Measurements from ENCODE around the gene CCDC134.

CCDC134 gene

DNA sequence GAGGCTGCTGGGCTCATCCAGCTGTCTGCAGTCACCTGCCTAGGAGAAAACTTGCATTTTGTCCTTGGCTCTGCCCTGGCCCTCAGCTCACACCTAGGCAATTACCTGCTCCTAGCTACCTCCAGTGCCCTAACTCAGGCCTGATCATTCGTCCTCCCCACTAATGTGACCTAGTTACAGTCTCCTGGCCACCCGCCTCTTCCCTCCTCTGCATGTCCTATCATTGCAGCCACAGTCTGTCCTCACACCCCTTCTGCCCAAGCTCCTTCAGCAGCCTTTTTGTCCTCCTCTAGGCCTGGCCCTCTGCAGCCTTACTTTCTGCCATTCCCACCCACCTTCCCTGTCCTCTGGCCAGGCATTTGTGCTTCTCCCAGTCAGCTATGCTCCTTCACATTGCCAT lies 17.7 kb upstream of the CCDC134 start:
- in situ Hi-C loops (cut with MboI; ENCODE audit: low sequenced_read_pairs) = no loop called here

- in situ Hi-C loops (cut with MboI; ENCODE audit: low sequenced_read_pairs) = no loop called here
Measured at GRCh38 chr22:41787331-41787730, 13.1 kb upstream of the CCDC134 start.

- in situ Hi-C loops (cut with MboI; ENCODE audit: low sequenced_read_pairs) = no loop called here
Measured at GRCh38 chr22:41793871-41794270, 6.6 kb upstream of the CCDC134 start.

DNA sequence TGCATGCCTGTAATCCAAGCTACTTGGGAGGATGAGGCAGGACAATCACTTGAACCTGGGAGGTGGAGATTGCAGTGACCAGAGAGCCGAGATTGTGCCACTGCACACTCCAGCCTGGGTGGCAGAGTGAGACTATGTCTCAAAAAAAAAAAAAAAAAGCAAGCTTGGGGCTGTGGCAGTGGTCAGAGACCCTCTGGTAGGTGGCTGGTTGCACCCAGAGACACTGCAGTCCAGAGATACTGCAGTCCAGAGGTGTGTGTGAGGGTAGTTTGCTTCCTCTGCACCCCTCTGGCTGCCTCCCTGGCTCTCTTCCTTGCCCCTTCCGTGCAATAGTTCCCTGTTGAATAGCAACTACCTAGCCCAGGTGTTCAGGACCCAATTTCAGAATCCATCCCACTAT lies 1.7 kb upstream of the CCDC134 start:
- in situ Hi-C loops (cut with MboI; ENCODE audit: low sequenced_read_pairs) = no loop called here

- in situ Hi-C loops (cut with MboI; ENCODE audit: low sequenced_read_pairs) = no loop called here
Measured at GRCh38 chr22:41799486-41800347, 762 bp upstream of the CCDC134 start.

DNA sequence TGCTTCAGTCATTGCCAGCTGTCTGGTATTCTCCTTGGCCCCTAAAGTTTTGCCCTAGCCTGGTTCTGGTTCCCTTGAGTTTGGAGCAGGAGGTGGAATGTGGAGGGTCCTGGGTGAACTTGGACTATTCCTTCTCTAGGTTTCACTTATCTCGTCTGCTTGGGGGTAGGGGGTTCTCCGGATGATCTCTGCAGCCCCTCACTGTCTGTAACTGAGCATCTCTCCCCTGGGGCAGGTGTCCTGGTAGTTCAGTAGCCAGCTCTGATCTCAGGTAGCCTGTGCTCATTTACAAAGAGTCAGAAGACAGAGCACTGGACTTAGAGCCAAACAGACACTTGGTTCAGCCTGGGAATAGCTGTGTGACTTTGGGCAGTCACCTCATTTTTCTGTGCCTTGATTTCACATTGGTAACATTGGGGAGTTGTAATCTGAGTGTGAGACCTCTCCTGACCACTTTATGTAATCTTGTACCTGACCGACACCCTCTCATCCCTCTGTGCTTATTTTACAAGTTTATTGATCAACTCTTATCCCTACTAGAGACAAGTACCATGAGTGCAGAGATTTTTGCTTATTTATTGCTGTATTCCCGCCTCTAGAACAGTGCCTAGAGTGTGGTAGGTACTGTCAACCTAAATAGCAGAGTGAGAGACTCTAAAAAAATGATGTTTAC lies 804 bp downstream of the CCDC134 start:
- in situ Hi-C loops (cut with MboI; ENCODE audit: low sequenced_read_pairs) = no loop called here

- in situ Hi-C loops (cut with MboI; ENCODE audit: low sequenced_read_pairs) = no loop called here
Measured at GRCh38 chr22:41801886-41802285, 1.4 kb downstream of the CCDC134 start.

GRCh38 chr22:41805639-41806038 lies 5.2 kb downstream of the CCDC134 start:
- in situ Hi-C loops (cut with MboI; ENCODE audit: low sequenced_read_pairs) = no loop called here

GRCh38 chr22:41808400-41808799 lies 7.9 kb downstream of the CCDC134 start:
- in situ Hi-C loops (cut with MboI; ENCODE audit: low sequenced_read_pairs) = no loop called here

GRCh38 chr22:41810022-41810421 lies 9.5 kb downstream of the CCDC134 start:
- in situ Hi-C loops (cut with MboI; ENCODE audit: low sequenced_read_pairs) = no loop called here

DNA sequence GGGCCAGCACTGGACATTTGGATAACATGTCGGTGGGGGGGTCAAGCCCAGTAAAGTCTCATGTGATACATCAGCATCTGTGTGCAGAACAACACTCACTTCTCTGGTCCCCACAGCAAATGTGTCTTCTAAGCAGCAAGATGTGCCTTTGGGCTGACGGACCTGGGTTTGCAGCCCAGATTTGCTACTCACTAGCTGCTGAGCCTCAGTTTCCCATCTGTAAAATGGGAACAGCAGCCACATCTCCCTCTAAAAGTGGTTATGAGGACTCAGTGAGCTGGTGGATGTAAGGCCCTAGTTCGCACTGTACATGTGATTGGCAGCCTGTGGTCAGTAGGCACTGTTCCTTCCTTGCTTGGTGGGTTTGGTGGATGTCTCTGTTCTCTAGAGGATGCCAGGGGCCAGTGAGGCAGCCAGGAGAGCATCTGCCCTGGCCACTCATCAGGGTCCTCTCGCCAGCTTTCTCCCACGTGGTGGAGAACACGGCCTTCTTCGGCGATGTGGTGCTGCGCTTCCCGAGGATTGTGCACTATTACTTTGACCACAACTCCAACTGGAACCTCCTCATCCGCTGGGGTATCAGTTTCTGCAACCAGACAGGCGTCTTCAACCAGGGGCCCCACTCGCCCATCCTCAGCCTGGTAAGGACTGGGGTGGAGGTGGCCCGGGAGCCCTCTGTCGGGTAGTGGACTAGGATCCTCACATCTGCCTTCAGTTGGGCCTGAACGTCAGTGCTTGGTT lies 12.5 kb downstream of the CCDC134 start:
- in situ Hi-C loops (cut with MboI; ENCODE audit: low sequenced_read_pairs) = no loop called here

GRCh38 chr22:41813726-41814410 lies 13.4 kb downstream of the CCDC134 start:
- in situ Hi-C loops (cut with MboI; ENCODE audit: low sequenced_read_pairs) = no loop called here

DNA sequence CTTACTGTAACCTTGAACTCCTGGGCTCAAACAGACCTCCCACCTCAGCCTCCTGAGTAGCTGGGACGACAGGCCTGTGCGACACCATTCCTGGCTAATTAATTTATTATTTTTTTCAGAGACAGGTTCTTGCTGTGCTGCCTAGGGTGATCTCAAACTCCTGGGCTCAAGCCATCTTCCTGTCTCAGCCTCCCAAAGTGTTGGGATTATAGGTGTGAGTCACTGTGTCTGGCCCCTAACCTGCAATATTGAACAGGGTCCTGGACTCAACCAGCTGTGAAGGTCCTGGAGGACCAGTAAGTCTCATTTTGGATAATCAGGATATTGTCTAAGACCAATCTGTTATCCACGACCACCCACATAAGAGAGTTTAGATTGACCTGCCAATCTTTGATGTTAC lies 15.2 kb downstream of the CCDC134 start:
- in situ Hi-C loops (cut with MboI; ENCODE audit: low sequenced_read_pairs) = no loop called here

- in situ Hi-C loops (cut with MboI; ENCODE audit: low sequenced_read_pairs) = no loop called here
Measured at GRCh38 chr22:41816241-41816640, 15.8 kb downstream of the CCDC134 start.

- in situ Hi-C loops (cut with MboI; ENCODE audit: low sequenced_read_pairs) = no loop called here
Measured at GRCh38 chr22:41816871-41817270, 16.4 kb downstream of the CCDC134 start.

GRCh38 chr22:41818011-41818410 lies 17.5 kb downstream of the CCDC134 start:
- in situ Hi-C loops (cut with MboI; ENCODE audit: low sequenced_read_pairs) = no loop called here

DNA sequence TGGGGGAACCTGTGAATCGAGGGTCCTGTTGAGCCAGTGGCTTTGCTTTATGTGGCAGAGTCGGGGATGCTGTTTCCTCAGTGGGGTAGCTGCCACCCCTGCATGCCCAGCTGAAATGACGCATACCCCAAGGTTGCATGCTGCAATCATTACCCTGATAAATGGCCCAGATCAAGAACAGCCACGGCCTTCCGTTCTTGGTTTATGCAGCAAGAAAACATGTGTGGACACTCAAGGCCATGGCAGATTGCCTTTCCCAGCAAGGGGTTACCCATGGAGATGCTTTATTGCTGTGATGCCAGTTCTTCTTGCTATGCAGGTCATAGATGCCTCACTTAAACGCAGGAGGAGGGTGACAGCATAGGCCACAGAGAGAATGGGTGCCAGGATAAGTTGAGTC lies 18.1 kb downstream of the CCDC134 start:
- in situ Hi-C loops (cut with MboI; ENCODE audit: low sequenced_read_pairs) = no loop called here

DNA sequence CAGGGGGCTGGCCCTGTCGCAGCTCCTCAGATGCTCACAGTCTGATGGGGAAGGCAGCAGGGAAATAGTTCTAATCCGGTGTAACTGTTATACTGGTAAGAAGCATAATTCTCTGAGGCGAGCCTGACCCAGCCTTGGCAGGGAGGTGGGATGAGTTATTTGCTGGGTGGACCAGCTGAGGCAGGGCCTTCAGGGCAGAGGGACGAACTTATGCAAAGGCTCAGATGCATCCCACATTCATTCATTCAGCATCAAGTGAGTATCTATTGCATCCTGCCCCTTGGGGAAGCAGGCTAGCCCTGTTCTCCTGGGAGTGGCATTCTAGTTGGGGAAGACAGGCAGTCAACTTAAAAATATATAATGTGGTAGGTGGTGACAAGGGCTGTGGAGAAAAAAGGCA lies 18.8 kb downstream of the CCDC134 start:
- in situ Hi-C loops (cut with MboI; ENCODE audit: low sequenced_read_pairs) = no loop called here

GRCh38 chr22:41820447-41820846 lies 20.0 kb downstream of the CCDC134 start:
- in situ Hi-C loops (cut with MboI; ENCODE audit: low sequenced_read_pairs) = loop anchor here (10.0 kb wide), 1 partner anchor 124 kb away; the partner anchor contains the start of gene CENPM

- in situ Hi-C loops (cut with MboI; ENCODE audit: low sequenced_read_pairs) = loop anchor here (10.0 kb wide), 1 partner anchor 123 kb away; the partner anchor contains the start of gene CENPM
Measured at GRCh38 chr22:41821471-41822316, 21.2 kb downstream of the CCDC134 start.

Measured in HL-60/S4 (cell line).